BE2C (cell line): Measurements from ENCODE around the gene MARK4.
A peak's percentile ranks its signal among the peaks of the same experiment; 100 is the strongest.

ENCODE experiments used
- DNase-seq: peaks from one replicate; pipeline ENCODE4 v3.0.0-alpha.2; 2020
- H3K27me3 ChIP-seq: fragments of 250-450 bp; sonication (Bioruptor Pico); 2 replicates; pipeline ENCODE4 v1.5.1; 2020; ENCODE audit warnings: mild to moderate bottlenecking
- H3K36me3 ChIP-seq: fragments of 250-450 bp; sonication (Bioruptor Pico); 2 replicates; pipeline ENCODE4 v1.5.1; 2020; ENCODE audit warnings: mild to moderate bottlenecking
- H3K4me1 ChIP-seq: fragments of 250-450 bp; sonication (Bioruptor Pico); 2 replicates; pipeline ENCODE4 v1.5.1; 2020
- H3K4me3 ChIP-seq: 2 replicates; pipeline ENCODE4 v1.5.1; 2011; ENCODE audit warnings: low read depth, low read length
- H3K9me3 ChIP-seq: fragments of 250-450 bp; sonication (Bioruptor Pico); 2 replicates; pipeline ENCODE4 v1.5.1; 2020
- TF ChIP-seq, protein P1 (sequence below): IDR thresholded peaks from 2 replicates; pipeline ENCODE4 v1.5.1; 2012; ENCODE audit warnings: mild to moderate bottlenecking, low read depth, low read length

The MARK4 gene

DNA sequence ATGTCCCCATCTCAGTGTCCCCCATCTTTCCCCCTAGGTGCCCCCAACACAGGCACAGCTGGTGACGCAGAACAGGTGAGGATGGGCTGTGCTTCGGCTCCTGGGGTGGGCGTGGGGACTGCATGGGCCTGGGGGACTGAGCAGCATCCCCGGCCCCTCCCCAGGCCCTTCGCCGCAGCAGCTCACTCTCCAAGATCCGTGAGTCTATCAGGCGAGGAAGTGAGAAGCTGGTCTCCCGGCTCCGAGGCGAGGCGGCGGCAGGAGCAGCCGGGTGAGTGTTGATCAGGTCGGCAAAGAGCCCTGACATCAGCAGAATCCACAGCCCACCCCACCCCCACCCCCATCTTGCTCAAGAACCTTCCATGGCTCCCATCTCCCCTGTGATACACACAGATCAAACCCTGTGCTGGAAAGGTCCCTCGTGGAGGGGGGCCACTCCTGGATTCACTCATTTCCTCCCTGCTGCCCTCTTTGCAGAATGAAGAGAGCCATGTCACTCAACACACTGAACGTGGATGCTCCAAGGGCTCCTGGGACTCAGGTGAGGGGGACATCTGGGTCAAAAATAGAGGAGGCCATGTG lies 99.5 kb downstream of the MARK4 start:
- H3K27me3 ChIP-seq = peaks cover 21% of the 10 kb centered on the region
- no peaks in the 10 kb centered on the region for H3K9me3 ChIP-seq
- no peaks in the 10 kb centered on the region for H3K4me1 ChIP-seq
- H3K4me3 ChIP-seq = no peak overlapping the region
- peaks cover 7% of the 10 kb centered on the region; the same call in 1 of the 2 replicates for H3K36me3 ChIP-seq
- DNase-seq = no peak
- TF ChIP-seq, protein P1, sequence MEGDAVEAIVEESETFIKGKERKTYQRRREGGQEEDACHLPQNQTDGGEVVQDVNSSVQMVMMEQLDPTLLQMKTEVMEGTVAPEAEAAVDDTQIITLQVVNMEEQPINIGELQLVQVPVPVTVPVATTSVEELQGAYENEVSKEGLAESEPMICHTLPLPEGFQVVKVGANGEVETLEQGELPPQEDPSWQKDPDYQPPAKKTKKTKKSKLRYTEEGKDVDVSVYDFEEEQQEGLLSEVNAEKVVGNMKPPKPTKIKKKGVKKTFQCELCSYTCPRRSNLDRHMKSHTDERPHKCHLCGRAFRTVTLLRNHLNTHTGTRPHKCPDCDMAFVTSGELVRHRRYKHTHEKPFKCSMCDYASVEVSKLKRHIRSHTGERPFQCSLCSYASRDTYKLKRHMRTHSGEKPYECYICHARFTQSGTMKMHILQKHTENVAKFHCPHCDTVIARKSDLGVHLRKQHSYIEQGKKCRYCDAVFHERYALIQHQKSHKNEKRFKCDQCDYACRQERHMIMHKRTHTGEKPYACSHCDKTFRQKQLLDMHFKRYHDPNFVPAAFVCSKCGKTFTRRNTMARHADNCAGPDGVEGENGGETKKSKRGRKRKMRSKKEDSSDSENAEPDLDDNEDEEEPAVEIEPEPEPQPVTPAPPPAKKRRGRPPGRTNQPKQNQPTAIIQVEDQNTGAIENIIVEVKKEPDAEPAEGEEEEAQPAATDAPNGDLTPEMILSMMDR = no peak

DNA sequence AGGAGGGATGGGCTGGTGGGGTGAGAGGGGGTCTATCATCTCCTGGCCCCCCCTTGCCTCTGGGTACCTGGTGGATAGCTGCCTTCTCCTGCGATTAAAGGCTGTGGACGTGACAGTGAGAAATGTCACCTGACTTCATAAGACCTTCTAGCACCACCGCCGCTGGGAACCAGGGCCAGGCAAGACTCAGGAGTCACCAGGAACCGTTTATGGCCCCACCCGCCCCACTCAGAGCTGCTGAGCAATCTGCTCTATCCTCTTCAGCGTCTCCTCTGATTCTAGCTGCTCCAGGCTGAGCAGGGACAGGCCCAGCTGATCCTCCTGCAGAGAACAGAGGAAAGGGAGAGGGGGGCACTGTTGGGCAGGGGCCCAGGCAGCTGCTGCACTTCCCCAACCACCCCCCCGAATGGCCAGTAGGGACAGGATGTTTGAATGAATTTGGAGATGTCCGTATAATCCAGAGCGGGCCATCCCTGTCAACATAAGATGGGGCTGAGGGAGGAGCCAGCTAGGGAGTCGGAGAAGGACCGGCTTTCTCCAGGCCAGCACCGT lies 100.4 kb downstream of the MARK4 start:
- no peak overlapping the region for H3K4me3 ChIP-seq
- no peak for DNase-seq
- H3K4me1 ChIP-seq = no peaks in the 10 kb centered on the region
- TF ChIP-seq, protein P1 = no peak
- H3K9me3 ChIP-seq = no peaks in the 10 kb centered on the region; the same call in 1 of the 2 replicates
- H3K27me3 ChIP-seq = peaks cover 16% of the 10 kb centered on the region
- H3K36me3 ChIP-seq = peaks cover 7% of the 10 kb centered on the region; the same call in 1 of the 2 replicates

DNA sequence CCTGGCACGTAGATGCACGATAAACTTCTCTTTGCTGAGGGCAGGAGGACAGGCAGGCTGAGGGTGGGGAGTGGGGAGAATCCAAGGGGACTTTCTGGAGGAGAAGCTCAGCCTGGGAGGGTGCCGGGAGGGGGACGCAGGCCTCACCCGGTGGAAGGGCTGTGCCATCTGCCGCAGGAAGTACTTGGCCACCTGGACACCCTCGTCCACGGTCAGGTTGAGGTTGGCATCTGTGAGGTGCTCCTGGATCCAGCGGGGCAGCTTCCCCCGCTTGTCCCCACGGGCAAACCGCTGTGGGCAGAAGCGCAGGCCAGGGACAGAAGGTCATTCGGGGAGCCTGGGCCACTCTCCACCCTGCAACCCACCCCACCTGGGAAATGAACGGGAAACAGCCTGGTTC lies 101.0 kb downstream of the MARK4 start:
- peaks cover 7% of the 10 kb centered on the region; the same call in 1 of the 2 replicates for H3K36me3 ChIP-seq
- DNase-seq = no peak
- H3K27me3 ChIP-seq = peaks cover 11% of the 10 kb centered on the region
- no peak overlapping the region for H3K4me3 ChIP-seq
- no peaks in the 10 kb centered on the region for H3K4me1 ChIP-seq
- TF ChIP-seq, protein P1 = no peak
- H3K9me3 ChIP-seq = no peaks in the 10 kb centered on the region; the same call in 1 of the 2 replicates

DNA sequence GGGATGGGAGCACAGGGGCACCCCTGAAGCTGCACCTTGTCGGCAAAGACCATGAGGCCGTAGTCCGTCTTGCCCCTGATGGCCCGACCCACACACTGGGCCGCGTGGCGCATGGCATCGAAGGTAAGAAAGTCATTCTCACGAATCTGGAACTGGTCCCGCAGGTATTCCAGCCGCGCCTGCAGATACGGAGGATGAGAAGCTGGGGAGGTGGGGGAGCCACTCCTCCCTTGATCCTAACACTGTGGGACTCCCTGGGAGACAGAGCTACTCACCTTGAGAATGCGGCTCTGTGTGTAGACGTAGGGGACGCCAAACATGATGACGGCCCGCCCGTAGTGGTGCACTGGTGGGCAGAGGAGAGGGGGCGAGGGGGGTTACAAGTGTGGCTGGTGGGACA lies 101.4 kb downstream of the MARK4 start:
- no peak for DNase-seq
- H3K36me3 ChIP-seq = peaks cover 7% of the 10 kb centered on the region; the same call in 1 of the 2 replicates
- TF ChIP-seq, protein P1 = no peak
- H3K9me3 ChIP-seq = no peaks in the 10 kb centered on the region; the same call in 1 of the 2 replicates
- no peak overlapping the region for H3K4me3 ChIP-seq
- peaks cover 9% of the 10 kb centered on the region for H3K27me3 ChIP-seq
- H3K4me1 ChIP-seq = no peaks in the 10 kb centered on the region

DNA sequence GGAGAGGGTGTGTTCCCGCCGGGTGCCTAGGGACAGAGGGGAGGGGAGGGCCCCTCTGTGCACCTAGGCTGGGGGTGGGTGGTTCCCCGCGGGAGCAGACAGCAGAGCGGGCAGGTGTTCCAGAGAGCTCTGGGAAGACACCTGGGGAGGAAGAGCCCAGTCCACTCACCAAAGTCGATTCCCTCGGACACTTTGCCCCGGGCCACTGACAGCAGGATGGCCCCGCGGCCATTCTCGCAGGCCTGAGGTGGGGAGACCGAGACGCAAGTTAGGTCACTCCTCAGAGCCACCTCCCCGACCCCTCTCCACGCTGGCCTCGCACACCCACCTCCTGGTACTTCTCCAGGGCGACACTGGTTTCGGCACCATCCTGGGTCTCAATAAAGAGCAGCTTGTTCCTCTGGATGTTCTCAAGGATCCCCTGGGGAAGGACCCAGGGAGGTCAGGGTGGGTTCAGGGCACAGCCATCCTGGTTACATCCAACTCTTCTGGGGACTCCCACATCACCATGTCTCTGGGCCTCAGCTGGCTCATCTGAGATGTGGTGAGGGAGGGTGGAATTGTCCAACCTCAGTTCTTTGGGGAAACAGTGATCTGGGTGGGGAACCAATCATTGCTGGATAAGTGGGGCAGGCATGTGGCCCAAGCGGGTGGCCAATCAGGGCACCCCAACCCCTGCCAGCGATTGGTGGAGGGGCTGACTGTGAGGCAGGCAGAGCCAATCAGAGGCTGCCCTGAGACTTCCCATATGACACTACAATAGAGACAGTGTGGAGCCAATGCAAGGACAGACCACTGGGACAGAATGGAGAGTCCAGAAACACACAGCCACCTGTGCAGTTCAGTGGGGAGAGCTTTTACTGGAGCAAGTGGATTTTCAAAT lies 102.1 kb downstream of the MARK4 start:
- Histone ChIP-seq H3K27me3 (peaks cover 2% of the 10 kb centered on the region; the same call in 1 of the 2 replicates), H3K4me1 (no peaks in the 10 kb centered on the region), H3K36me3 (peaks cover 7% of the 10 kb centered on the region; the same call in 1 of the 2 replicates), H3K4me3 (no peak overlapping the region), H3K9me3 (no peaks in the 10 kb centered on the region; the same call in 1 of the 2 replicates)
- TF ChIP-seq, protein P1 = no peak
- peak; percentile 48 for DNase-seq
